PC-3 (cell line): ENCODE measurements around the gene ANKRD60.

Experiments
- CTCF ChIP-seq: fragments of 300-600 bp; sonication (generic); conservative IDR thresholded peaks from 2 replicates; pipeline ENCODE4 v1.5.1; 2017; ENCODE audit warnings: antibody characterized with exemption, low read depth, mild to moderate bottlenecking, low read length
- EZH2 ChIP-seq: fragments of 300-600 bp; sonication (generic); IDR thresholded peaks from one replicate; pipeline ENCODE4 v1.6.1; 2017; ENCODE audit warnings: antibody characterized with exemption, mild to moderate bottlenecking, low read length; ENCODE audit not compliant: unreplicated experiment
- EZH2phosphoT487 ChIP-seq: fragments of 300-600 bp; sonication (generic); IDR thresholded peaks from 2 replicates; pipeline ENCODE4 v1.6.1; 2018; ENCODE audit warnings: mild to moderate bottlenecking, antibody characterized with exemption, low read length, borderline replicate concordance

- TF ChIP-seq CTCF (no peak), EZH2 (no peak), EZH2phosphoT487 (no peak)
These were observed 45.8 kb downstream of the ANKRD60 start for GRCh38 chr20:58182521-58183140.
